Prostate gland (tissue), 2 donors: Measurements from ENCODE around the gene SLC38A7.
A peak's percentile ranks its signal among the peaks of the same experiment; 100 is the strongest.

Source experiments
- POLR2A ChIP-seq: fragments of 450-650 bp; IDR thresholded peaks from one replicate; pipeline ENCODE4 v1.6.1; 2016; ENCODE audit warnings: antibody characterized with exemption, mild to moderate bottlenecking
- POLR2AphosphoS5 ChIP-seq: sonication (generic); formaldehyde crosslinking; IDR thresholded peaks from one replicate; pipeline ENCODE4 v1.6.1; 2017; ENCODE audit warnings: antibody characterized with exemption
- TF ChIP-seq, protein P1 (sequence below), 4 experiments: fragments of 200-600 bp in 2 of 4; fragments of 450-650 bp in 2 of 4; sonication (generic) in 2 of 4; IDR thresholded peaks; 1 replicate in 3 of 4; 2 replicates in 1 of 4; pipeline ENCODE4 v1.5.1; 2016 to 2019; ENCODE audit warnings: antibody characterized with exemption in 4 of 4, mild to moderate bottlenecking in 2 of 4, moderate library complexity in 2 of 4

DNA sequence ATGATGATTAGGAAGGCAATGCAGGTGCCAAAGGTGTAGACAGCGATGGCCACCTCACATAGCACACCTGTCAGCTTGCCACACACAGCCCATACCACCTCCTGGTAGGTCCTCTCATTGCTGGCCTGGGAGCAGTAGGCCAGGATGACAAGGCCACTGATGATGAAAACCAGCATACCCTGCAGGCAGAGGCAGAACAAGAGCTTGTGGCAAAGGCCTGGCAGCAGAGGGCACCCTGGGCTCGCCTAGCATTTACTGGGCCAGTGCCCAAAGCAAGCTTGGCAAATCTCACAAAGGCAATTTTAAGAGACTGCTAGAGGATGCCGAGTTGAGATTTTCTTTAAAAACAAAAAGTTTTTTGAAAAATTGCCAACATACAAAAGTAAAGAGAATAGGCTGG is 5.9 kb downstream of the SLC38A7 start:
- TF ChIP-seq, protein P1, sequence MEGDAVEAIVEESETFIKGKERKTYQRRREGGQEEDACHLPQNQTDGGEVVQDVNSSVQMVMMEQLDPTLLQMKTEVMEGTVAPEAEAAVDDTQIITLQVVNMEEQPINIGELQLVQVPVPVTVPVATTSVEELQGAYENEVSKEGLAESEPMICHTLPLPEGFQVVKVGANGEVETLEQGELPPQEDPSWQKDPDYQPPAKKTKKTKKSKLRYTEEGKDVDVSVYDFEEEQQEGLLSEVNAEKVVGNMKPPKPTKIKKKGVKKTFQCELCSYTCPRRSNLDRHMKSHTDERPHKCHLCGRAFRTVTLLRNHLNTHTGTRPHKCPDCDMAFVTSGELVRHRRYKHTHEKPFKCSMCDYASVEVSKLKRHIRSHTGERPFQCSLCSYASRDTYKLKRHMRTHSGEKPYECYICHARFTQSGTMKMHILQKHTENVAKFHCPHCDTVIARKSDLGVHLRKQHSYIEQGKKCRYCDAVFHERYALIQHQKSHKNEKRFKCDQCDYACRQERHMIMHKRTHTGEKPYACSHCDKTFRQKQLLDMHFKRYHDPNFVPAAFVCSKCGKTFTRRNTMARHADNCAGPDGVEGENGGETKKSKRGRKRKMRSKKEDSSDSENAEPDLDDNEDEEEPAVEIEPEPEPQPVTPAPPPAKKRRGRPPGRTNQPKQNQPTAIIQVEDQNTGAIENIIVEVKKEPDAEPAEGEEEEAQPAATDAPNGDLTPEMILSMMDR (IDR thresholded peaks at IDR 0.05): peak in 3 of 4 experiments; percentile 53 to 71 (median 56)
- TF ChIP-seq POLR2AphosphoS5: peak; percentile 40
- no peak for TF ChIP-seq POLR2A
